ENCODE measurements around the gene KCNJ9.

DNA sequence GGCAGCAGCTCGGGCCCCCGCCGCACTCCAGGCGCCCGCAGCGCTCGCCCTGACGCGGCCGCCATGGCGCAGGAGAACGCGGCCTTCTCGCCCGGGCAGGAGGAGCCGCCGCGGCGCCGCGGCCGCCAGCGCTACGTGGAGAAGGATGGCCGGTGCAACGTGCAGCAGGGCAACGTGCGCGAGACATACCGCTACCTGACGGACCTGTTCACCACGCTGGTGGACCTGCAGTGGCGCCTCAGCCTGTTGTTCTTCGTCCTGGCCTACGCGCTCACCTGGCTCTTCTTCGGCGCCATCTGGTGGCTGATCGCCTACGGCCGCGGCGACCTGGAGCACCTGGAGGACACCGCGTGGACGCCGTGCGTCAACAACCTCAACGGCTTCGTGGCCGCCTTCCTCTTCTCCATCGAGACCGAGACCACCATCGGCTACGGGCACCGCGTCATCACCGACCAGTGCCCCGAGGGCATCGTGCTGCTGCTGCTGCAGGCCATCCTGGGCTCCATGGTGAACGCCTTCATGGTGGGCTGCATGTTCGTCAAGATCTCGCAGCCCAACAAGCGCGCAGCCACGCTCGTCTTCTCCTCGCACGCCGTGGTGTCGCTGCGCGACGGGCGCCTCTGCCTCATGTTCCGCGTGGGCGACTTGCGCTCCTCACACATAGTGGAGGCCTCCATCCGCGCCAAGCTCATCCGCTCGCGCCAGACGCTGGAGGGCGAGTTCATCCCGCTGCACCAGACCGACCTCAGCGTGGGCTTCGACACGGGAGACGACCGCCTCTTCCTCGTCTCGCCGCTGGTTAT lies 2.8 kb downstream of the KCNJ9 start:
- TF ChIP-seq, protein P1, sequence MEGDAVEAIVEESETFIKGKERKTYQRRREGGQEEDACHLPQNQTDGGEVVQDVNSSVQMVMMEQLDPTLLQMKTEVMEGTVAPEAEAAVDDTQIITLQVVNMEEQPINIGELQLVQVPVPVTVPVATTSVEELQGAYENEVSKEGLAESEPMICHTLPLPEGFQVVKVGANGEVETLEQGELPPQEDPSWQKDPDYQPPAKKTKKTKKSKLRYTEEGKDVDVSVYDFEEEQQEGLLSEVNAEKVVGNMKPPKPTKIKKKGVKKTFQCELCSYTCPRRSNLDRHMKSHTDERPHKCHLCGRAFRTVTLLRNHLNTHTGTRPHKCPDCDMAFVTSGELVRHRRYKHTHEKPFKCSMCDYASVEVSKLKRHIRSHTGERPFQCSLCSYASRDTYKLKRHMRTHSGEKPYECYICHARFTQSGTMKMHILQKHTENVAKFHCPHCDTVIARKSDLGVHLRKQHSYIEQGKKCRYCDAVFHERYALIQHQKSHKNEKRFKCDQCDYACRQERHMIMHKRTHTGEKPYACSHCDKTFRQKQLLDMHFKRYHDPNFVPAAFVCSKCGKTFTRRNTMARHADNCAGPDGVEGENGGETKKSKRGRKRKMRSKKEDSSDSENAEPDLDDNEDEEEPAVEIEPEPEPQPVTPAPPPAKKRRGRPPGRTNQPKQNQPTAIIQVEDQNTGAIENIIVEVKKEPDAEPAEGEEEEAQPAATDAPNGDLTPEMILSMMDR (conservative IDR thresholded peaks at IDR 0.05; ENCODE audit: low read depth, low read length), result peak; percentile 47
- TF ChIP-seq POLR2A (IDR thresholded peaks at IDR 0.05; ENCODE audit: low read depth, low read length) (no peak), RAD21 (IDR thresholded peaks at IDR 0.05; ENCODE audit: low read length) (no peak), MAFK (IDR thresholded peaks at IDR 0.05; ENCODE audit: low read depth, low read length) (no peak), RFX5 (IDR thresholded peaks at IDR 0.05; ENCODE audit: low read depth, low read length) (no peak), RCOR1 (IDR thresholded peaks at IDR 0.05; ENCODE audit: insufficient replicate concordance, low read length) (no peak), CEBPB (IDR thresholded peaks at IDR 0.05; ENCODE audit: low read depth, low read length) (no peak), MXI1 (IDR thresholded peaks at IDR 0.05; ENCODE audit: borderline replicate concordance, low read depth, low read length) (no peak), MAZ (IDR thresholded peaks at IDR 0.05; ENCODE audit: borderline replicate concordance, low read depth, low read length) (no peak), SMC3 (IDR thresholded peaks at IDR 0.05; ENCODE audit: low read depth, low read length) (peak; percentile 24; the same call in 1 of the 2 replicates), FOS (IDR thresholded peaks at IDR 0.05; ENCODE audit: low read depth, low read length) (no peak), CHD1 (IDR thresholded peaks at IDR 0.05; ENCODE audit: low read depth, low read length) (no peak)
- TF ChIP-seq, protein P2, sequence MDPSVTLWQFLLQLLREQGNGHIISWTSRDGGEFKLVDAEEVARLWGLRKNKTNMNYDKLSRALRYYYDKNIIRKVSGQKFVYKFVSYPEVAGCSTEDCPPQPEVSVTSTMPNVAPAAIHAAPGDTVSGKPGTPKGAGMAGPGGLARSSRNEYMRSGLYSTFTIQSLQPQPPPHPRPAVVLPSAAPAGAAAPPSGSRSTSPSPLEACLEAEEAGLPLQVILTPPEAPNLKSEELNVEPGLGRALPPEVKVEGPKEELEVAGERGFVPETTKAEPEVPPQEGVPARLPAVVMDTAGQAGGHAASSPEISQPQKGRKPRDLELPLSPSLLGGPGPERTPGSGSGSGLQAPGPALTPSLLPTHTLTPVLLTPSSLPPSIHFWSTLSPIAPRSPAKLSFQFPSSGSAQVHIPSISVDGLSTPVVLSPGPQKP (IDR thresholded peaks at IDR 0.05; ENCODE audit: borderline replicate concordance, low read depth, low read length), result no peak
- TF ChIP-seq, protein P3, sequence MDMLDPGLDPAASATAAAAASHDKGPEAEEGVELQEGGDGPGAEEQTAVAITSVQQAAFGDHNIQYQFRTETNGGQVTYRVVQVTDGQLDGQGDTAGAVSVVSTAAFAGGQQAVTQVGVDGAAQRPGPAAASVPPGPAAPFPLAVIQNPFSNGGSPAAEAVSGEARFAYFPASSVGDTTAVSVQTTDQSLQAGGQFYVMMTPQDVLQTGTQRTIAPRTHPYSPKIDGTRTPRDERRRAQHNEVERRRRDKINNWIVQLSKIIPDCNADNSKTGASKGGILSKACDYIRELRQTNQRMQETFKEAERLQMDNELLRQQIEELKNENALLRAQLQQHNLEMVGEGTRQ (IDR thresholded peaks at IDR 0.05; ENCODE audit: low read depth, low read length), result no peak

All from IMR-90 (cell line).